ENCODE data around the gene HOXB13.

DNA sequence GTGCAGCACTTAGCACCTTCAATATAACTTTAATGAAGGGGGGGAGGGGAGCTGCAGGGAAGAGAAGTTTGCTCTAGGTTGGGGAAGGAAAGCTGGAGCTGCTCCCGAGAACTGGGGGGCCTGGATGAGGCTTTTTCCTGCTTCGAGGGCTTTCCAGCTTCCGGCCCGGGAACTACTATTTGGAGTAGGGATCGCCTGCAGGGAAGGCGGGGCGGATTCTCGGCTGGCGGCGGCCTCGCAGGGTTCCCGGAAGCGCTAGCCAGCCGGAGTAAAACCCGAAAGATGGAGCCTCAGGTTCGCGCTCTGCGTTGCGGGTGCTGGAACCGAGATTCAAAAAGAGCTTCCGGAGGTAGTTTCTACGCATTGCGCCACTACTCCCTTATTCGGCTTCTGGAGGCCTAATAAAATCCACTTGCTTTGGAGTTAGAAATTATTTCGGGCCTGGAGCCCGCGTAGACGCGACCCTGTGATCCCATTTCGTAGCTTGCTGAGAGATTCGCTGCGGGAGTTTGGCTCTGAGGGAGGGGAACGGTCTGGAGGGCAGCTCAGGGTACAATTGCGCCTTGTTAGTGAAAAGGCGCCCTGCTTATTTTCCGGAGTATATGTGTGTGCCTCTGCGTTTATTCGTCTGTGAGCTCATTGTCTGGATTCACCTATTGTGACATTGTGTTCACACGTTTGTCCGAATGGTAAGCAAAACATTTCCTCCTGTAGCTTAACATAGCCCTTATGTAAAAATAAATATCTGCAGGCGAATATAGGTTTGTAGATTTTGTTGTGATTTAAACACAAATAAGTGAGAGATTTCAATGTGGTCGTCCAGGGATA is 4.9 kb downstream of the HOXB13 start:
- TF ChIP-seq POLR2A (IDR thresholded peaks at IDR 0.05; ENCODE audit: low read depth), result no peak
- TF ChIP-seq, protein P1, sequence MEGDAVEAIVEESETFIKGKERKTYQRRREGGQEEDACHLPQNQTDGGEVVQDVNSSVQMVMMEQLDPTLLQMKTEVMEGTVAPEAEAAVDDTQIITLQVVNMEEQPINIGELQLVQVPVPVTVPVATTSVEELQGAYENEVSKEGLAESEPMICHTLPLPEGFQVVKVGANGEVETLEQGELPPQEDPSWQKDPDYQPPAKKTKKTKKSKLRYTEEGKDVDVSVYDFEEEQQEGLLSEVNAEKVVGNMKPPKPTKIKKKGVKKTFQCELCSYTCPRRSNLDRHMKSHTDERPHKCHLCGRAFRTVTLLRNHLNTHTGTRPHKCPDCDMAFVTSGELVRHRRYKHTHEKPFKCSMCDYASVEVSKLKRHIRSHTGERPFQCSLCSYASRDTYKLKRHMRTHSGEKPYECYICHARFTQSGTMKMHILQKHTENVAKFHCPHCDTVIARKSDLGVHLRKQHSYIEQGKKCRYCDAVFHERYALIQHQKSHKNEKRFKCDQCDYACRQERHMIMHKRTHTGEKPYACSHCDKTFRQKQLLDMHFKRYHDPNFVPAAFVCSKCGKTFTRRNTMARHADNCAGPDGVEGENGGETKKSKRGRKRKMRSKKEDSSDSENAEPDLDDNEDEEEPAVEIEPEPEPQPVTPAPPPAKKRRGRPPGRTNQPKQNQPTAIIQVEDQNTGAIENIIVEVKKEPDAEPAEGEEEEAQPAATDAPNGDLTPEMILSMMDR (IDR thresholded peaks at IDR 0.05), result no peak

All from esophagus muscularis mucosa (tissue), 3 donors.